K562 (cell line): Measurements from ENCODE around the gene CHST15. TPM values are rescaled to one million over a fixed set of nuclear protein-coding genes. Genes with fewer than 3 reads are reported as not detected.
A peak's percentile ranks its signal among the peaks of the same experiment; 100 is the strongest.

ENCODE experiments used
- ARID1B ChIP-seq: fragments of 450-650 bp; IDR thresholded peaks from 2 replicates; pipeline ENCODE4 v1.6.1; 2016; ENCODE audit warnings: antibody characterized with exemption, mild to moderate bottlenecking, inconsistent platforms
- CXXC5 ChIP-seq: fragments of 250-450 bp; sonication (Bioruptor Pico); IDR thresholded peaks from 2 replicates; pipeline ENCODE4 v1.8.0; 2022; ENCODE audit warnings: inconsistent platforms, mild to moderate bottlenecking, moderate library complexity
- HLTF ChIP-seq: fragments of 450-650 bp; IDR thresholded peaks from 2 replicates; pipeline ENCODE4 v1.6.1; 2016
- KDM2B ChIP-seq: fragments of 250-450 bp; sonication (Bioruptor Pico); IDR thresholded peaks from 2 replicates; pipeline ENCODE4 v1.8.0; 2021; ENCODE audit warnings: mild to moderate bottlenecking, moderate library complexity
- LEF1 ChIP-seq: fragments of 450-650 bp; IDR thresholded peaks from 2 replicates; pipeline ENCODE4 v1.6.1; 2016; ENCODE audit warnings: mild to moderate bottlenecking
- MAFG ChIP-seq: fragments of 450-650 bp; conservative IDR thresholded peaks from 2 replicates; pipeline ENCODE4 v1.6.1; 2016; ENCODE audit warnings: missing genetic modification characterization, missing compliant biosample characterization
- NCOA6 ChIP-seq: fragments of 450-650 bp; IDR thresholded peaks from 2 replicates; pipeline ENCODE4 v1.6.1; 2017; ENCODE audit warnings: mild to moderate bottlenecking
- PHF8 ChIP-seq: fragments of 200-600 bp; sonication (generic); IDR thresholded peaks from 2 replicates; pipeline ENCODE4 v1.6.1; 2012; ENCODE audit warnings: mixed run types, mild to moderate bottlenecking, inconsistent platforms, low read length, moderate library complexity, borderline replicate concordance
- PTTG1 ChIP-seq: fragments of 450-650 bp; IDR thresholded peaks from 2 replicates; pipeline ENCODE4 v1.6.1; 2016; ENCODE audit warnings: low read depth, mild to moderate bottlenecking, missing genetic modification characterization, missing compliant biosample characterization
- ZBED1 ChIP-seq: IDR thresholded peaks from 2 replicates; pipeline ENCODE4 v1.6.1; 2014
- ZFX ChIP-seq: sonication (generic); formaldehyde crosslinking; IDR thresholded peaks from 2 replicates; pipeline ENCODE4 v1.8.0; 2022; ENCODE audit warnings: mild to moderate bottlenecking, missing genetic modification reagents, moderate library complexity
- polyA plus RNA-seq, 8 experiments: library from polyadenylated mRNA; depleted of rRNA in 4 of 8; stranded (reverse) in 5 of 8; unstranded in 3 of 8; fragments of >200 nt; fragmentation: Nextera tagmentation in 2 of 8; fragmentation: Illumina TruSeq in 1 of 8; extraction: Ambion mirVana in 2 of 8; extraction: Trizol in 1 of 8; gene quantifications; 2 replicates each; pipeline versions ENCODE4 v1.2.1 to v1.2.3, GENCODE V29; 2011 to 2014; ENCODE audit warnings: inconsistent platforms in 1 of 8, missing spikeins in 1 of 8
- total RNA-seq, 7 experiments: library from RNA; depleted of rRNA in 6 of 7; stranded (reverse); fragments of >200 nt in 6 of 7; fragmentation: Illumina TruSeq in 2 of 7; extraction: Trizol in 2 of 7; gene quantifications; 2 replicates each; pipeline versions ENCODE4 v1.2.1 to v1.2.3, GENCODE V29; 2011 to 2021; ENCODE audit warnings: low replicate concordance in 1 of 7
- TF ChIP-seq, protein P1 (sequence below): fragments of 250-450 bp; sonication (Bioruptor Pico); IDR thresholded peaks from 2 replicates; pipeline ENCODE4 v1.4.0; 2020
- TF ChIP-seq, protein P2 (sequence below): fragments of 450-650 bp; IDR thresholded peaks from 2 replicates; pipeline ENCODE4 v1.6.1; 2017; ENCODE audit warnings: antibody characterized with exemption
- TF ChIP-seq, protein P3 (sequence below), 2 experiments: fragments of 450-650 bp in 1 of 2; sonication (generic) in 1 of 2; formaldehyde crosslinking in 1 of 2; IDR thresholded peaks in 1 of 2; conservative IDR thresholded peaks in 1 of 2; 2 replicates each; pipeline versions ENCODE4 v1.6.1 to v1.8.1; 2016 to 2023; ENCODE audit warnings: mild to moderate bottlenecking in 2 of 2, moderate library complexity in 2 of 2, inconsistent platforms in 1 of 2, missing genetic modification reagents in 1 of 2
- TF ChIP-seq, protein P4 (sequence below): fragments of 450-650 bp; formaldehyde crosslinking; IDR thresholded peaks from 2 replicates; pipeline ENCODE4 v1.4.0; 2020; ENCODE audit warnings: mild to moderate bottlenecking, moderate library complexity
- TF ChIP-seq, protein P5 (sequence below): fragments of 250-450 bp; sonication (Bioruptor Pico); IDR thresholded peaks from 2 replicates; pipeline ENCODE4 v1.8.0; 2022; ENCODE audit warnings: moderate library complexity, mild to moderate bottlenecking, inconsistent platforms

CHST15 gene
- total and polyA plus RNA-seq, 9 of the 15 experiments (the other 6 are each of a cell fraction or from before 2014, with no cell fraction given) = 0.04 to 0.16 (median 0.08) TPM

DNA sequence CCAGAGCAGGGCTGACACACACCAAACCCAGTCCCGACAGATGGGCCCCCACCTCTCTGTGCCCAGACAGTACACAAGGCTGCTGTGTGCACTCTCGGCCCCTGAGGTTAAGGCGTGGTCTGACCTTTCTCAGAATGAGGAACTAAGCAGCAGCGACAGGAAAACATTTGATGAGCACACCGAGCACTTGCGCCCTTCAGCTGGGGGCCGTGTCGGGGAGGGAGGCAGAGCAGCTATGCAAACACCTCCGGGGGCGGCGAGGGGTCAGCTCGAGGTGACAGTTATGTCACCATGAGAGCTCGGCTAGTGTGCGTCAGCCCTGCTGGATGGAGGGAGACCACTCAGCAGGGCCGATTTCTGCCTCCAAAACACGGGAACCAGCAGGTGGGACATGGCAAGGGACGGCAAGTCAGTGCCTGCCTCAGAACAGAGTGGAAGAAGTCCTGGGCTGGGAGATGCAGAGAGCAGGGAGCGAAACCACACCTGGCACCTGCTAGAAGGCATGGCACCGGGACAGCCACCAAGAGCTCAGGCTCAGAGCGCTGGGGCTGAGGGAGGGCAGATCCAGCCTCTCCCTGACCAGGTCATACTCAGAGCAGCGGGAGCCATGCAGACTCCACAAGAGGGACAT lies 57.4 kb downstream of the CHST15 start (continued):
- TF ChIP-seq, protein P1, sequence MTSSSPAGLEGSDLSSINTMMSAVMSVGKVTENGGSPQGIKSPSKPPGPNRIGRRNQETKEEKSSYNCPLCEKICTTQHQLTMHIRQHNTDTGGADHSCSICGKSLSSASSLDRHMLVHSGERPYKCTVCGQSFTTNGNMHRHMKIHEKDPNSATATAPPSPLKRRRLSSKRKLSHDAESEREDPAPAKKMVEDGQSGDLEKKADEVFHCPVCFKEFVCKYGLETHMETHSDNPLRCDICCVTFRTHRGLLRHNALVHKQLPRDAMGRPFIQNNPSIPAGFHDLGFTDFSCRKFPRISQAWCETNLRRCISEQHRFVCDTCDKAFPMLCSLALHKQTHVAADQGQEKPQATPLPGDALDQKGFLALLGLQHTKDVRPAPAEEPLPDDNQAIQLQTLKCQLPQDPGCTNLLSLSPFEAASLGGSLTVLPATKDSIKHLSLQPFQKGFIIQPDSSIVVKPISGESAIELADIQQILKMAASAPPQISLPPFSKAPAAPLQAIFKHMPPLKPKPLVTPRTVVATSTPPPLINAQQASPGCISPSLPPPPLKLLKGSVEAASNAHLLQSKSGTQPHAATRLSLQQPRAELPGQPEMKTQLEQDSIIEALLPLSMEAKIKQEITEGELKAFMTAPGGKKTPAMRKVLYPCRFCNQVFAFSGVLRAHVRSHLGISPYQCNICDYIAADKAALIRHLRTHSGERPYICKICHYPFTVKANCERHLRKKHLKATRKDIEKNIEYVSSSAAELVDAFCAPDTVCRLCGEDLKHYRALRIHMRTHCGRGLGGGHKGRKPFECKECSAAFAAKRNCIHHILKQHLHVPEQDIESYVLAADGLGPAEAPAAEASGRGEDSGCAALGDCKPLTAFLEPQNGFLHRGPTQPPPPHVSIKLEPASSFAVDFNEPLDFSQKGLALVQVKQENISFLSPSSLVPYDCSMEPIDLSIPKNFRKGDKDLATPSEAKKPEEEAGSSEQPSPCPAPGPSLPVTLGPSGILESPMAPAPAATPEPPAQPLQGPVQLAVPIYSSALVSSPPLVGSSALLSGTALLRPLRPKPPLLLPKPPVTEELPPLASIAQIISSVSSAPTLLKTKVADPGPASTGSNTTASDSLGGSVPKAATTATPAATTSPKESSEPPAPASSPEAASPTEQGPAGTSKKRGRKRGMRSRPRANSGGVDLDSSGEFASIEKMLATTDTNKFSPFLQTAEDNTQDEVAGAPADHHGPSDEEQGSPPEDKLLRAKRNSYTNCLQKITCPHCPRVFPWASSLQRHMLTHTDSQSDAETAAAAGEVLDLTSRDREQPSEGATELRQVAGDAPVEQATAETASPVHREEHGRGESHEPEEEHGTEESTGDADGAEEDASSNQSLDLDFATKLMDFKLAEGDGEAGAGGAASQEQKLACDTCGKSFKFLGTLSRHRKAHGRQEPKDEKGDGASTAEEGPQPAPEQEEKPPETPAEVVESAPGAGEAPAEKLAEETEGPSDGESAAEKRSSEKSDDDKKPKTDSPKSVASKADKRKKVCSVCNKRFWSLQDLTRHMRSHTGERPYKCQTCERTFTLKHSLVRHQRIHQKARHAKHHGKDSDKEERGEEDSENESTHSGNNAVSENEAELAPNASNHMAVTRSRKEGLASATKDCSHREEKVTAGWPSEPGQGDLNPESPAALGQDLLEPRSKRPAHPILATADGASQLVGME (CRISPR knock-in tag) = no peak
- no peak for TF ChIP-seq PHF8
- no peak for TF ChIP-seq KDM2B (CRISPR knock-in tag)
- 0 out of 2 replicates have a peak, but pooled peaks have one; percentile 31 for TF ChIP-seq CXXC5 (CRISPR knock-in tag)
- TF ChIP-seq ZFX (CRISPR knock-in tag) = no peak
- TF ChIP-seq MAFG (tag) = no peak
- TF ChIP-seq, protein P2, sequence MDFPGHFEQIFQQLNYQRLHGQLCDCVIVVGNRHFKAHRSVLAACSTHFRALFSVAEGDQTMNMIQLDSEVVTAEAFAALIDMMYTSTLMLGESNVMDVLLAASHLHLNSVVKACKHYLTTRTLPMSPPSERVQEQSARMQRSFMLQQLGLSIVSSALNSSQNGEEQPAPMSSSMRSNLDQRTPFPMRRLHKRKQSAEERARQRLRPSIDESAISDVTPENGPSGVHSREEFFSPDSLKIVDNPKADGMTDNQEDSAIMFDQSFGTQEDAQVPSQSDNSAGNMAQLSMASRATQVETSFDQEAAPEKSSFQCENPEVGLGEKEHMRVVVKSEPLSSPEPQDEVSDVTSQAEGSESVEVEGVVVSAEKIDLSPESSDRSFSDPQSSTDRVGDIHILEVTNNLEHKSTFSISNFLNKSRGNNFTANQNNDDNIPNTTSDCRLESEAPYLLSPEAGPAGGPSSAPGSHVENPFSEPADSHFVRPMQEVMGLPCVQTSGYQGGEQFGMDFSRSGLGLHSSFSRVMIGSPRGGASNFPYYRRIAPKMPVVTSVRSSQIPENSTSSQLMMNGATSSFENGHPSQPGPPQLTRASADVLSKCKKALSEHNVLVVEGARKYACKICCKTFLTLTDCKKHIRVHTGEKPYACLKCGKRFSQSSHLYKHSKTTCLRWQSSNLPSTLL = no peak
- no peak for TF ChIP-seq PTTG1
- TF ChIP-seq NCOA6 = no peak
- TF ChIP-seq HLTF = no peak
- 0 out of 2 replicates have a peak, but pooled peaks have one; percentile 38 for TF ChIP-seq ZBED1
- TF ChIP-seq LEF1 = no peak
- TF ChIP-seq, protein P3, sequence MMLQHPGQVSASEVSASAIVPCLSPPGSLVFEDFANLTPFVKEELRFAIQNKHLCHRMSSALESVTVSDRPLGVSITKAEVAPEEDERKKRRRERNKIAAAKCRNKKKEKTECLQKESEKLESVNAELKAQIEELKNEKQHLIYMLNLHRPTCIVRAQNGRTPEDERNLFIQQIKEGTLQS (IDR thresholded peaks at IDR 0.05) = 0 out of 2 replicates have a peak, but pooled peaks have one; percentile 28
- TF ChIP-seq, protein P3 (CRISPR knock-in tag; conservative IDR thresholded peaks at IDR 0.05) = no peak
- TF ChIP-seq, protein P4, sequence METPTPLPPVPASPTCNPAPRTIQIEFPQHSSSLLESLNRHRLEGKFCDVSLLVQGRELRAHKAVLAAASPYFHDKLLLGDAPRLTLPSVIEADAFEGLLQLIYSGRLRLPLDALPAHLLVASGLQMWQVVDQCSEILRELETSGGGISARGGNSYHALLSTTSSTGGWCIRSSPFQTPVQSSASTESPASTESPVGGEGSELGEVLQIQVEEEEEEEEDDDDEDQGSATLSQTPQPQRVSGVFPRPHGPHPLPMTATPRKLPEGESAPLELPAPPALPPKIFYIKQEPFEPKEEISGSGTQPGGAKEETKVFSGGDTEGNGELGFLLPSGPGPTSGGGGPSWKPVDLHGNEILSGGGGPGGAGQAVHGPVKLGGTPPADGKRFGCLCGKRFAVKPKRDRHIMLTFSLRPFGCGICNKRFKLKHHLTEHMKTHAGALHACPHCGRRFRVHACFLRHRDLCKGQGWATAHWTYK = no peak
- peak; percentile 32; the same call in 1 of the 2 replicates for TF ChIP-seq ARID1B
- TF ChIP-seq, protein P5, sequence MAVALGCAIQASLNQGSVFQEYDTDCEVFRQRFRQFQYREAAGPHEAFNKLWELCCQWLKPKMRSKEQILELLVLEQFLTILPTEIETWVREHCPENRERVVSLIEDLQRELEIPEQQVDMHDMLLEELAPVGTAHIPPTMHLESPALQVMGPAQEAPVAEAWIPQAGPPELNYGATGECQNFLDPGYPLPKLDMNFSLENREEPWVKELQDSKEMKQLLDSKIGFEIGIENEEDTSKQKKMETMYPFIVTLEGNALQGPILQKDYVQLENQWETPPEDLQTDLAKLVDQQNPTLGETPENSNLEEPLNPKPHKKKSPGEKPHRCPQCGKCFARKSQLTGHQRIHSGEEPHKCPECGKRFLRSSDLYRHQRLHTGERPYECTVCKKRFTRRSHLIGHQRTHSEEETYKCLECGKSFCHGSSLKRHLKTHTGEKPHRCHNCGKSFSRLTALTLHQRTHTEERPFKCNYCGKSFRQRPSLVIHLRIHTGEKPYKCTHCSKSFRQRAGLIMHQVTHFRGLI (CRISPR knock-in tag) = no peak
